HepG2 (cell line): ENCODE data around the gene PSENEN. TPM values are rescaled to one million over a fixed set of nuclear protein-coding genes. Genes with fewer than 3 reads are reported as not detected.

Source experiments
- ARNT ChIP-seq: fragments of 450-650 bp; IDR thresholded peaks from 2 replicates; pipeline ENCODE4 v1.6.1; 2017
- FOXA3 ChIP-seq: IDR thresholded peaks from 2 replicates; pipeline ENCODE4 v1.6.1; 2016; ENCODE audit warnings: missing genetic modification reagents, missing compliant biosample characterization
- GABPB1 ChIP-seq: IDR thresholded peaks from 2 replicates; pipeline ENCODE4 v1.6.1; 2016; ENCODE audit warnings: mild to moderate bottlenecking, missing genetic modification reagents, moderate library complexity, missing compliant biosample characterization
- HNF4A ChIP-seq: sonication (generic); formaldehyde crosslinking; IDR thresholded peaks from 2 replicates; pipeline ENCODE4 v1.4.0; 2020; ENCODE audit warnings: missing genetic modification reagents
- MYNN ChIP-seq: sonication (generic); formaldehyde crosslinking; IDR thresholded peaks from 2 replicates; pipeline ENCODE4 v1.4.0; 2020; ENCODE audit warnings: mild to moderate bottlenecking, low read depth, missing genetic modification reagents
- NPAS2 ChIP-seq: sonication (generic); formaldehyde crosslinking; IDR thresholded peaks from 2 replicates; pipeline ENCODE4 v1.8.0; 2022; ENCODE audit warnings: mild to moderate bottlenecking, missing genetic modification reagents, borderline replicate concordance
- NR2C2 ChIP-seq: sonication (generic); formaldehyde crosslinking; IDR thresholded peaks from 2 replicates; pipeline ENCODE4 v1.4.0; 2020; ENCODE audit warnings: missing genetic modification reagents, mild to moderate bottlenecking, moderate library complexity, borderline replicate concordance
- NR2F1 ChIP-seq, 2 experiments: fragments of 450-650 bp in 1 of 2; formaldehyde crosslinking in 1 of 2; IDR thresholded peaks; 2 replicates each; pipeline versions ENCODE4 v1.5.0 to v1.6.1; 2016 to 2020; ENCODE audit warnings: mild to moderate bottlenecking in 1 of 2, missing compliant biosample characterization in 1 of 2, missing genetic modification reagents in 1 of 2, moderate library complexity in 1 of 2
- PREB ChIP-seq: sonication (generic); formaldehyde crosslinking; IDR thresholded peaks from 2 replicates; pipeline ENCODE4 v1.4.0; 2020; ENCODE audit warnings: missing genetic modification reagents
- REPIN1 ChIP-seq: sonication (generic); formaldehyde crosslinking; IDR thresholded peaks from 2 replicates; pipeline ENCODE4 v1.8.0; 2022; ENCODE audit warnings: missing genetic modification reagents, low read depth, mild to moderate bottlenecking, borderline replicate concordance
- SAP130 ChIP-seq: IDR thresholded peaks from 2 replicates; pipeline ENCODE4 v1.6.1; 2016; ENCODE audit warnings: low read depth
- SUZ12 ChIP-seq: fragments of 150-350 bp; IDR thresholded peaks from 2 replicates; pipeline ENCODE4 v1.6.1; 2014; ENCODE audit warnings: low read depth, low read length
- TFDP2 ChIP-seq: sonication (generic); formaldehyde crosslinking; IDR thresholded peaks from 2 replicates; pipeline ENCODE4 v1.4.0; 2020; ENCODE audit warnings: missing genetic modification reagents
- ZNF382 ChIP-seq: sonication (generic); formaldehyde crosslinking; IDR thresholded peaks from 2 replicates; pipeline ENCODE4 v1.5.0; 2020; ENCODE audit warnings: missing genetic modification reagents, mild to moderate bottlenecking, borderline replicate concordance
- ZNF543 ChIP-seq: sonication (generic); formaldehyde crosslinking; IDR thresholded peaks from 2 replicates; pipeline ENCODE4 v1.4.0; 2020; ENCODE audit warnings: mild to moderate bottlenecking, missing genetic modification reagents
- ZNF597 ChIP-seq: sonication (generic); formaldehyde crosslinking; IDR thresholded peaks from 2 replicates; pipeline ENCODE4 v1.5.0; 2020; ENCODE audit warnings: missing genetic modification reagents
- ZNF747 ChIP-seq: sonication (generic); formaldehyde crosslinking; IDR thresholded peaks from 2 replicates; pipeline ENCODE4 v1.8.1; 2023; ENCODE audit warnings: missing genetic modification reagents, mild to moderate bottlenecking, borderline replicate concordance
- ZSCAN30 ChIP-seq: sonication (generic); formaldehyde crosslinking; IDR thresholded peaks from 2 replicates; pipeline ENCODE4 v1.5.0; 2020; ENCODE audit warnings: mild to moderate bottlenecking, missing genetic modification reagents
- polyA plus RNA-seq, 8 experiments: library from polyadenylated mRNA; depleted of rRNA in 3 of 8; stranded (reverse) in 7 of 8; unstranded in 1 of 8; fragments of >200 nt; fragmentation: Illumina TruSeq in 4 of 8; extraction: Trizol in 4 of 8; gene quantifications; 2 replicates each; pipeline versions ENCODE4 v1.2.1 to v1.2.3, GENCODE V29; 2011 to 2016; ENCODE audit warnings: low read depth in 4 of 8, missing spikeins in 1 of 8, mixed read lengths in 1 of 8; ENCODE audit not compliant: insufficient read depth in 1 of 8
- total RNA-seq, 5 experiments: library from RNA; depleted of rRNA; stranded (reverse); fragments of >200 nt; fragmentation: Illumina TruSeq; extraction: Trizol; gene quantifications; 2 replicates each; pipeline ENCODE4 v1.2.3, GENCODE V29; 2016; ENCODE audit warnings: low read depth in 1 of 5
- TF ChIP-seq, protein P1 (sequence below): sonication (generic); formaldehyde crosslinking; IDR thresholded peaks from 2 replicates; pipeline ENCODE4 v1.8.1; 2023; ENCODE audit warnings: missing genetic modification reagents, mild to moderate bottlenecking, borderline replicate concordance
- TF ChIP-seq, protein P2 (sequence below): sonication (generic); formaldehyde crosslinking; IDR thresholded peaks from 2 replicates; pipeline ENCODE4 v1.5.1; 2020; ENCODE audit warnings: mild to moderate bottlenecking, missing genetic modification reagents, moderate library complexity
- TF ChIP-seq, protein P3 (sequence below): sonication (generic); formaldehyde crosslinking; IDR thresholded peaks from 2 replicates; pipeline ENCODE4 v1.4.0; 2020; ENCODE audit warnings: missing genetic modification reagents

PSENEN gene
- total and polyA plus RNA-seq, 2 of the 13 experiments (the other 11 are each of a cell fraction or from before 2014, with no cell fraction given), result 16.9 to 34.2 TPM

DNA sequence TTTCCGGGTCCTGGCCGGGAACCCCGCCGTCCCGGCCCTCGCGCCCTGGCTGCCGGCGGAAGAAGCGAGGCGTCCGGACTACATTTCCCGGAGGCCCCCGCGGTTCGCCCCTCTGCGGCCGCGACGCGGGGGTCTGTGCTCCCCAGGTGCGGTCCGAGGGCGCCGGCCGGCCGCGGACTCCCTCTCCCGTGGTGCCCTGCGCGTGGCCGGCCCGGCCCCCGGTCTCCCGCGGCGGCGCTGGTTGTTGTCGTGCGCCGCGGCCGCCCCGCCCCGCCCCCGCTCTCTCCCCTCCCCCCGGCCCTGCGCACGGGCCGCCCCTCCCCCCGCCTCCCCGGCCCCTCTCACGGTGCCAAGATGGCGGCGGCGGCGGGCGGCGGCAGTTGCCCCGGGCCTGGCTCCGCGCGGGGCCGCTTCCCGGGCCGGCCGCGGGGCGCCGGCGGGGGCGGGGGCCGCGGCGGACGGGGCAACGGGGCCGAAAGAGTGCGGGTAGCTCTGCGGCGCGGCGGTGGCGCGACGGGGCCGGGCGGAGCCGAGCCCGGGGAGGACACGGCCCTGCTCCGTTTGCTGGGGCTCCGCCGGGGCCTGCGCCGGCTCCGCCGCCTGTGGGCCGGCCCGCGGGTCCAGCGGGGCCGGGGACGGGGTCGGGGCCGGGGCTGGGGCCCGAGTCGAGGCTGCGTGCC lies 27.6 kb upstream of the PSENEN start, which contains the start of gene KMT2B (continued):
- TF ChIP-seq NR2F1 (CRISPR knock-in tag; IDR thresholded peaks at IDR 0.05) (no peak), FOXA3 (CRISPR knock-in tag) (no peak), NR2C2 (CRISPR knock-in tag) (peak; percentile 77; the same call in 1 of the 2 replicates), TFDP2 (no peak), SAP130 (CRISPR knock-in tag) (peak; percentile 28; the same call in 1 of the 2 replicates), ZNF382 (CRISPR knock-in tag) (no peak), GABPB1 (CRISPR knock-in tag) (peak; percentile 72), MYNN (CRISPR knock-in tag) (no peak), NPAS2 (no peak), ZNF543 (CRISPR knock-in tag) (no peak), SUZ12 (no peak; the same call in 1 of the 2 replicates), PREB (CRISPR knock-in tag) (no peak), HNF4A (CRISPR knock-in tag) (no peak), ARNT (no peak), ZSCAN30 (CRISPR knock-in tag) (no peak), ZNF597 (CRISPR knock-in tag) (no peak), REPIN1 (no peak), ZNF747 (CRISPR knock-in tag) (no peak; the same call in 1 of the 2 replicates)
- TF ChIP-seq, protein P1, sequence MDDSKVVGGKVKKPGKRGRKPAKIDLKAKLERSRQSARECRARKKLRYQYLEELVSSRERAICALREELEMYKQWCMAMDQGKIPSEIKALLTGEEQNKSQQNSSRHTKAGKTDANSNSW (CRISPR knock-in tag), result no peak
- TF ChIP-seq, protein P2, sequence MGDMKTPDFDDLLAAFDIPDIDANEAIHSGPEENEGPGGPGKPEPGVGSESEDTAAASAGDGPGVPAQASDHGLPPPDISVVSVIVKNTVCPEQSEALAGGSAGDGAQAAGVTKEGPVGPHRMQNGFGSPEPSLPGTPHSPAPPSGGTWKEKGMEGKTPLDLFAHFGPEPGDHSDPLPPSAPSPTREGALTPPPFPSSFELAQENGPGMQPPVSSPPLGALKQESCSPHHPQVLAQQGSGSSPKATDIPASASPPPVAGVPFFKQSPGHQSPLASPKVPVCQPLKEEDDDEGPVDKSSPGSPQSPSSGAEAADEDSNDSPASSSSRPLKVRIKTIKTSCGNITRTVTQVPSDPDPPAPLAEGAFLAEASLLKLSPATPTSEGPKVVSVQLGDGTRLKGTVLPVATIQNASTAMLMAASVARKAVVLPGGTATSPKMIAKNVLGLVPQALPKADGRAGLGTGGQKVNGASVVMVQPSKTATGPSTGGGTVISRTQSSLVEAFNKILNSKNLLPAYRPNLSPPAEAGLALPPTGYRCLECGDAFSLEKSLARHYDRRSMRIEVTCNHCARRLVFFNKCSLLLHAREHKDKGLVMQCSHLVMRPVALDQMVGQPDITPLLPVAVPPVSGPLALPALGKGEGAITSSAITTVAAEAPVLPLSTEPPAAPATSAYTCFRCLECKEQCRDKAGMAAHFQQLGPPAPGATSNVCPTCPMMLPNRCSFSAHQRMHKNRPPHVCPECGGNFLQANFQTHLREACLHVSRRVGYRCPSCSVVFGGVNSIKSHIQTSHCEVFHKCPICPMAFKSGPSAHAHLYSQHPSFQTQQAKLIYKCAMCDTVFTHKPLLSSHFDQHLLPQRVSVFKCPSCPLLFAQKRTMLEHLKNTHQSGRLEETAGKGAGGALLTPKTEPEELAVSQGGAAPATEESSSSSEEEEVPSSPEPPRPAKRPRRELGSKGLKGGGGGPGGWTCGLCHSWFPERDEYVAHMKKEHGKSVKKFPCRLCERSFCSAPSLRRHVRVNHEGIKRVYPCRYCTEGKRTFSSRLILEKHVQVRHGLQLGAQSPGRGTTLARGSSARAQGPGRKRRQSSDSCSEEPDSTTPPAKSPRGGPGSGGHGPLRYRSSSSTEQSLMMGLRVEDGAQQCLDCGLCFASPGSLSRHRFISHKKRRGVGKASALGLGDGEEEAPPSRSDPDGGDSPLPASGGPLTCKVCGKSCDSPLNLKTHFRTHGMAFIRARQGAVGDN (CRISPR knock-in tag), result no peak
- TF ChIP-seq, protein P3, sequence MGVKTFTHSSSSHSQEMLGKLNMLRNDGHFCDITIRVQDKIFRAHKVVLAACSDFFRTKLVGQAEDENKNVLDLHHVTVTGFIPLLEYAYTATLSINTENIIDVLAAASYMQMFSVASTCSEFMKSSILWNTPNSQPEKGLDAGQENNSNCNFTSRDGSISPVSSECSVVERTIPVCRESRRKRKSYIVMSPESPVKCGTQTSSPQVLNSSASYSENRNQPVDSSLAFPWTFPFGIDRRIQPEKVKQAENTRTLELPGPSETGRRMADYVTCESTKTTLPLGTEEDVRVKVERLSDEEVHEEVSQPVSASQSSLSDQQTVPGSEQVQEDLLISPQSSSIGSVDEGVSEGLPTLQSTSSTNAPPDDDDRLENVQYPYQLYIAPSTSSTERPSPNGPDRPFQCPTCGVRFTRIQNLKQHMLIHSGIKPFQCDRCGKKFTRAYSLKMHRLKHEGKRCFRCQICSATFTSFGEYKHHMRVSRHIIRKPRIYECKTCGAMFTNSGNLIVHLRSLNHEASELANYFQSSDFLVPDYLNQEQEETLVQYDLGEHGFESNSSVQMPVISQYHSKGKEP (CRISPR knock-in tag), result no peak
